ENCODE results near the gene CKAP4.

The CKAP4 gene

GRCh38 chr12:106243620-106244019 lies 4.2 kb downstream of the CKAP4 start:
- H3K27me3 ChIP-seq (ENCODE audit: insufficient read depth, low read depth), result no peaks in the 10 kb centered on the region
- no peaks in the 10 kb centered on the region for H4K20me1 ChIP-seq (ENCODE audit: insufficient read depth)
- no peak overlapping the region for H3K4me2 ChIP-seq
- H3K27ac ChIP-seq, result no peak overlapping the region
- peaks cover 11% of the 10 kb centered on the region for H3K4me1 ChIP-seq (ENCODE audit: low read depth, poor library complexity, severe bottlenecking)
- no peak for TF ChIP-seq CTCF (conservative IDR thresholded peaks at IDR 0.05; ENCODE audit: low read depth, low read length)
- no peak overlapping the region for H3K9ac ChIP-seq
- H2AFZ ChIP-seq (ENCODE audit: low read depth), result no peak overlapping the region
- H3K4me3 ChIP-seq (IDR thresholded peaks at IDR 0.05; ENCODE audit: insufficient read depth, low read depth, low read length), result no peak overlapping the region
- H3K36me3 ChIP-seq (ENCODE audit: insufficient read depth), result no peaks in the 10 kb centered on the region
- no peaks in the 10 kb centered on the region for H3K79me2 ChIP-seq (ENCODE audit: insufficient read depth, low read depth)

GRCh38 chr12:106240821-106241220 lies 7.0 kb downstream of the CKAP4 start:
- Histone ChIP-seq H3K4me1 (ENCODE audit: low read depth, poor library complexity, severe bottlenecking) (peaks cover 2% of the 10 kb centered on the region), H3K27ac (no peak overlapping the region), H3K27me3 (ENCODE audit: insufficient read depth, low read depth) (no peaks in the 10 kb centered on the region), H4K20me1 (ENCODE audit: insufficient read depth) (no peaks in the 10 kb centered on the region), H3K9ac (no peak overlapping the region), H3K36me3 (ENCODE audit: insufficient read depth) (no peaks in the 10 kb centered on the region), H2AFZ (ENCODE audit: low read depth) (no peak overlapping the region), H3K4me2 (no peak overlapping the region), H3K79me2 (ENCODE audit: insufficient read depth, low read depth) (no peaks in the 10 kb centered on the region), H3K4me3 (IDR thresholded peaks at IDR 0.05; ENCODE audit: insufficient read depth, low read depth, low read length) (no peak overlapping the region)
- no peak for TF ChIP-seq CTCF (conservative IDR thresholded peaks at IDR 0.05; ENCODE audit: low read depth, low read length)

GRCh38 chr12:106239951-106240335 lies 7.9 kb downstream of the CKAP4 start:
- Histone ChIP-seq H2AFZ (ENCODE audit: low read depth) (no peak overlapping the region), H3K4me1 (ENCODE audit: low read depth, poor library complexity, severe bottlenecking) (no peaks in the 10 kb centered on the region), H3K27ac (no peak overlapping the region), H4K20me1 (ENCODE audit: insufficient read depth) (no peaks in the 10 kb centered on the region), H3K79me2 (ENCODE audit: insufficient read depth, low read depth) (no peaks in the 10 kb centered on the region), H3K36me3 (ENCODE audit: insufficient read depth) (no peaks in the 10 kb centered on the region), H3K9ac (no peak overlapping the region), H3K4me3 (IDR thresholded peaks at IDR 0.05; ENCODE audit: insufficient read depth, low read depth, low read length) (no peak overlapping the region), H3K4me2 (no peak overlapping the region), H3K27me3 (ENCODE audit: insufficient read depth, low read depth) (no peaks in the 10 kb centered on the region)
- TF ChIP-seq CTCF (conservative IDR thresholded peaks at IDR 0.05; ENCODE audit: low read depth, low read length), result no peak

- Histone ChIP-seq H3K4me1 (ENCODE audit: low read depth, poor library complexity, severe bottlenecking) (no peaks in the 10 kb centered on the region), H2AFZ (ENCODE audit: low read depth) (no peak overlapping the region), H3K27ac (no peak overlapping the region), H3K4me2 (no peak overlapping the region), H3K9ac (no peak overlapping the region), H3K4me3 (IDR thresholded peaks at IDR 0.05; ENCODE audit: insufficient read depth, low read depth, low read length) (no peak overlapping the region), H3K79me2 (ENCODE audit: insufficient read depth, low read depth) (no peaks in the 10 kb centered on the region), H3K36me3 (ENCODE audit: insufficient read depth) (no peaks in the 10 kb centered on the region), H3K27me3 (ENCODE audit: insufficient read depth, low read depth) (no peaks in the 10 kb centered on the region), H4K20me1 (ENCODE audit: insufficient read depth) (no peaks in the 10 kb centered on the region)
- TF ChIP-seq CTCF (conservative IDR thresholded peaks at IDR 0.05; ENCODE audit: low read depth, low read length), result no peak
Measured at GRCh38 chr12:106239241-106239950, 8.4 kb downstream of the CKAP4 start.

Measured in KMS-11 (cell line).